Measurements from ENCODE around the gene PITPNB. TPM values are rescaled to one million over a fixed set of nuclear protein-coding genes. Genes with fewer than 3 reads are reported as not detected.
A peak's percentile ranks its signal among the peaks of the same experiment; 100 is the strongest.

The PITPNB gene
- total and polyA plus RNA-seq, 2 experiments from 2014 or later, result 50.9 to 56.0 TPM

GRCh38 chr22:27850000-27850521, 69.0 kb downstream of the PITPNB start:
- Mint-ChIP-seq H3K36me3 (ENCODE audit: low read depth) (peaks cover 38% of the 10 kb centered on the region), H3K27ac (peak overlapping the region; percentile 90), H3K27me3 (ENCODE audit: insufficient read depth, low read depth, poor library complexity) (peaks cover 10% of the 10 kb centered on the region), H3K4me3 (no peak overlapping the region; the same call in 2 of the 3 replicates), H3K4me1 (peaks cover 53% of the 10 kb centered on the region), H3K9me3 (no peaks in the 10 kb centered on the region)
- Histone ChIP-seq H3F3A (replicated peaks; ENCODE audit: low read depth) (peaks cover 11% of the 10 kb centered on the region), H3K27ac (ENCODE audit: low read depth) (peak overlapping the region; percentile 92), H3K4me3 (no peak overlapping the region), H4K20me1 (replicated peaks; ENCODE audit: insufficient read depth) (no peaks in the 10 kb centered on the region; the same call in 1 of the 2 replicates), H2AFZ (no peak overlapping the region), H3K9me2 (ENCODE audit: insufficient read depth) (no peaks in the 10 kb centered on the region), H3K4me1 (ENCODE audit: insufficient read depth) (peaks cover 33% of the 10 kb centered on the region), H3K4me2 (peak overlapping the region; percentile 56), H3K27me3 (ENCODE audit: insufficient read depth) (no peaks in the 10 kb centered on the region), H3K36me3 (ENCODE audit: insufficient read depth) (peaks cover 20% of the 10 kb centered on the region), H3K79me2 (replicated peaks; ENCODE audit: insufficient read depth) (no peaks in the 10 kb centered on the region)
- TF ChIP-seq ZNF462 (CRISPR knock-in tag; IDR thresholded peaks at IDR 0.05) (peak; percentile 73), CTCF (conservative IDR thresholded peaks at IDR 0.05; ENCODE audit: low read depth in 2 of 2) (no peak), CREB1 (CRISPR knock-in tag; IDR thresholded peaks at IDR 0.05; ENCODE audit: low read depth) (0 out of 2 replicates have a peak, but pooled peaks have one; percentile 9)
- DNase-seq (ENCODE audit: low spot score), result peak; percentile 47
- peak; percentile 39; the same call in 2 of the 3 replicates for ATAC-seq
